ENCODE results near the gene TRAF3IP1.
A peak's percentile ranks its signal among the peaks of the same experiment; 100 is the strongest.

Gene TRAF3IP1

DNA sequence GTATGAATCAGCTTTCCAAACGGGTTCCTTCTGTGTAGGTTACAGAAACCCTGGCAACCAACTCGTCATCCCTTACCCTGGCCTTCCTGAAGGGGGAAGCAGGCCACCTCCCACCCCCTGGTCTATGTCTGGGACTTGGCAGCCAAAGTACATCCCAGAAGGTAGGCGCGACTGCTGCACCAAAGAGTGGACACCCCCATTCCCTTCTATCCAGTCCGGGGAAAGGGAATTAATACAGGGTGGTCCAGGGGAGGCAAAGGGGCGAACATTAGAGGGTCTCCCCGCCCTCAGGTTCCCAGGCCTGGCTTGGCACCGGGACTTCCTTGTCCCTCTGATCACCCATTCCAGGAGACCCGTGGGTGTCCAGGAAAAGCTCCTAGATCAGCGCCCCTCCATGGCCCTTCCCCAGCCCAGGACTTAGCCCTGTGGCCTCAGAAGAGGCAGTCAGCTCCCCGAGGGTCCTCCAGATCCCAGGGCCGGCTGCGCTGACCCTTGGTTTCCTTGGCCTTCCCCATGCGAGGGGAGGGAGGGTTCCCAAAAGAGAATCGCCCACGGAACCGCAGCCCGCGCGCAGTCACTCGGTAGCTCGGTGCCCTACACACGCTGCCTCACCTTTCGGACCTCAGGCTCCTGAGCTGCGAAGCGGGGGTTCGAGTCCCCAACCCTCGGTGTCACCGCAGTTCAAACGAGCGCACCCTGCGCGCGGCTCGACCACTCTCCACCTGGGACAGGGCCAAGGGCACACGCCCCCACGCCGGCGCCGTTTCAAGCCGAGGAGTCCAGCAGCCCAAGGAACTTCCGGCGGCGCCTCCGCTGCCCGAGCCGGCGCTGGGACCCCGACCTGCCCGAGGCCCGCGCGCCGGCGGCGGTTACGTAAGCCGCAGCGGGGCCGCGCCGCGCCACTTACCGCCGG is 32.3 kb upstream of the TRAF3IP1 start, which contains the start of gene PER2:
Gene PER2 (minus strand): TSS at position 874 of the 913 bp plus-strand sequence. CDS start 10,674 bp downstream, outside the sequence.
- peak within 1 kb of the TSS; percentile 94 for H3K4me3 ChIP-seq
- H3K4me2 ChIP-seq, result peak within 1 kb of the TSS; percentile 85
- H3K9me3 ChIP-seq, result no peaks in the 10 kb centered on the region
- peaks cover 52% of the 10 kb centered on the region for H4K20me1 ChIP-seq
- H3K27me3 ChIP-seq, result no peaks in the 10 kb centered on the region
- no peaks in the 10 kb centered on the region for H3K36me3 ChIP-seq
- peaks cover 71% of the 10 kb centered on the region for H3K4me1 ChIP-seq
- H3K27ac ChIP-seq, result peak within 1 kb of the TSS; percentile 92
- H3K9ac ChIP-seq, result peak within 1 kb of the TSS; percentile 90
- peak; percentile 53; the same call in 1 of the 2 replicates for TF ChIP-seq Cebpa-rat (IDR thresholded peaks at IDR 0.05)

DNA sequence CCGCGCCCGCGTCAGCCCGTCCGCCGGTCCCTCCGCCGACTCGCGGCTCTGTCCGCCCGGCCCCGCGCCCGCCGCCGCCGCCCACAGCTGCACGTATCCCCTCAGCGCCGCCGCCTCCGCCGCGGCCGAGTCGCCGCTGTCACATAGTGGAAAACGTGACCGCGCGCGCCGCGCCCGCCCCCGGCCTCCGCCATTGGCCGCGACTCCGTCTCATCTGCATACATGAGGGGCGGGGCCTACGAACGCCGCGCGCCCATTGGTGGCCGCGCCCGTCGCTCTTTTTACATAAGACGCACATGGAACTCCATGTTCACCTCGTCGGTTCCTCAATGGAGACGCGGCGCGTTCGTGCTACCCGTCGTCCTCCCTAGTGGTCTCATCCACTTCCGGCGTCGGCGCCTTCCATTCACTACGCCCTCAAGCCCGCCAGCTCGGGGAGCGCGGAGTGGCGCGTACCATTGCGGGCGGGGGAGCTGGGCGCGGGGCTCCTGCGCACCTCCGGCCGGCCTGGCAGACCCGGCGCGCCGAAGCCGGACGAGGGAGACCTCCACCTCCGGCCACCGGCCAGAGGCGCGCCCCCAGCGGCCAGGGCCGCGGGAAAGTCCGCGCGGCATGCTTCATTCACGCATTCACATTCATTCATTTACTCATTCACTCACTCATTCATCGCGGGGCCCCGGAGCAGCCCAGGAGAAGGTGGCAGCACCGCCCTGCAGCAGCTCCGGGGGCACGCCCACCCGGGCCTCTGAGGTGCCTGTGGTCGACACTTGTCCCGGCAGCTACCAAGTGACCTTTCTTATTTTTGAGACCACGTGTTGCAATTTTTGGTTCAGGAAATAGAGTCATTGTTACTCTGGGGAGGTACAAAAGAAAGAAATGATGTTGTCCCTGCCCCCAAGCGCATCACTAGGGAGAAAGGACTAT is 31.4 kb upstream of the TRAF3IP1 start:
- H3K4me1 ChIP-seq, result peaks cover 62% of the 10 kb centered on the region
- H3K4me3 ChIP-seq, result peak overlapping the region; percentile 94
- TF ChIP-seq Cebpa-rat (IDR thresholded peaks at IDR 0.05), result no peak
- no peaks in the 10 kb centered on the region for H3K9me3 ChIP-seq
- no peaks in the 10 kb centered on the region for H3K27me3 ChIP-seq
- H3K9ac ChIP-seq, result peak overlapping the region; percentile 90
- peaks cover 43% of the 10 kb centered on the region for H4K20me1 ChIP-seq
- no peaks in the 10 kb centered on the region for H3K36me3 ChIP-seq
- peak overlapping the region; percentile 85 for H3K4me2 ChIP-seq
- peak overlapping the region; percentile 92 for H3K27ac ChIP-seq

DNA sequence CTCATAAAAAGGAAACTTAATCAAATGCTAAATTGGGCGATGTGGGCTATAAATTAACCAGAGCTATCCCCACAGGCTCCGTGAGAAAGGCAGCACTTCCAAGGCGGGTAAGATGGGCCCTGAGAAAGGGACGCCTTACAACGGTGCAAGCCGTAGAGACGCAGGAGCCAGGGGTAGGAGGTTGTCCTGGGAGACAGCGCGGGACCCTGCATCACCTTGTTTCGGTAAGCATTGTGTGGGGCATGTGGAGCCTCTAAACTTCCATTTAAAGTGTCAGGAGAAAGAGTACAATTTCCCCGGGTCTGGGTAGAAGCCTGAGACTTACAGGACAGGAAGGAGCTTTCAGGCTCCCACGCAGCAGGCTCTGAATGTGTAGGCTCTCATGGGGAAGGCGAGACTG is 30.7 kb upstream of the TRAF3IP1 start:
- H3K27me3 ChIP-seq, result no peaks in the 10 kb centered on the region
- H3K36me3 ChIP-seq, result no peaks in the 10 kb centered on the region
- H3K4me3 ChIP-seq, result peak overlapping the region; percentile 94
- H3K27ac ChIP-seq, result peak overlapping the region; percentile 92
- no peak for TF ChIP-seq Cebpa-rat (IDR thresholded peaks at IDR 0.05)
- H4K20me1 ChIP-seq, result peaks cover 36% of the 10 kb centered on the region
- peak overlapping the region; percentile 85 for H3K4me2 ChIP-seq
- peak overlapping the region; percentile 86 for H3K9ac ChIP-seq
- H3K9me3 ChIP-seq, result no peaks in the 10 kb centered on the region
- H3K4me1 ChIP-seq, result peaks cover 55% of the 10 kb centered on the region

DNA sequence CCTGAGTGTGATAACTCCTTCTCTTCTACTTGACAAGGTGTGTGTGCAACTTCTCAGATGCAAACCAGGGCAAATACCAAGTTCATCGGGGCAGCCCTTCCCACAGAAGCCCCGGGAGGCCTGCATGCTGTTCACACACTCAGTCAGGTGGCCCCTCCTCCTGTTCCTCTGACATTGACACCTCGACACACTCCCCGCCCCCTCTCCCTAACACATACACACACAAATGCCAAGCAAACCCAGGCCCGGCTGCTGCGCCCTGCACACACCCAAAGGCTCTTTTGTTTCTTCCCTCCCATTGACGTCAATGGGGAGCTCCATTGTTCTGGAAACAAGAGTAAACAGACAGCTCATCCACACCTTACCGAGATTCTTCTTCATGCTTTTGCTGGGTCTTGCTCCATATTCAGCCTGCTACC is 30.2 kb upstream of the TRAF3IP1 start:
- peak overlapping the region; percentile 86 for H3K9ac ChIP-seq

DNA sequence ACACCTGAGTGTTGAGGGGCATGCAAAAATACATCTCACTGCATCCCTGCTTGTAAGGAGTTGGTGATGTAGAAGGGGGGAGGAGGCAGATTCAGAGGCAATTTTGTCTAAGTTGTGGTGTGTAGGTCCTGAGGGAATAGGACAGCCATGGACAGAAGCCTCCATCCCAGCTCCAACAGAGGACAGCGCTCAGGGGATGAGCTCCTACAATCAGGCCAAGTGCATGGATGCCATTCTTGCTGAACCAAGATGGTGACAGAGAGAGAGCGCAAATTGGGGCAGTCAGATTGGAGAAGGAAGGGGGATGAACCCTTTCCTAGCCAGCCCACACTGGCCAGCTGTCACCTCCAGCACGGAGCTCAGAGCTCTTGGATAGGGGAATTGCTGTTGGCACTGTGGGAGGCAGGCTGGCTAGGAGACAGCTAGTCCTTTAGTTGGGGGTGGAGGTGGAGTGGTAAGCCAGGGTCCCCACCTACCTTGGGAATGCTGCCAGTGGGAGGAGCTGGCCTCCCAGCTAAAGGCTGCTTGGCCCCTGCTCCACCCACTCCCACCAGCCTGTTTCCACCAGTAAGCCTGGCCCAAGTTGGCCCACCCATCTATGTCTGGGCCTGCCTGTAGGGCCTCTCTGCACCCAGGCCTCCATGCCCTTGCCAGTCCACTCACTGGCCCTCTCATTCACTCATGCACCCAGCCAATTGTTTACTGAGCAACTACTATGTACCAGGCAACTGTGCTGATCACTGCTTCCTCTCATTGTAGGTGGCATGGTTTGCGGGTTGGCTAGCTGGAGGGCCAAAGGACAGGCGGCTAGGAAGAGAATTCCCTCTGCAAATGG is 29.4 kb upstream of the TRAF3IP1 start:
- peaks cover 24% of the 10 kb centered on the region for H4K20me1 ChIP-seq
- peaks cover 43% of the 10 kb centered on the region for H3K4me1 ChIP-seq
- H3K36me3 ChIP-seq, result no peaks in the 10 kb centered on the region
- H3K4me2 ChIP-seq, result peak overlapping the region; percentile 85; the same call in 1 of the 2 replicates
- H3K27ac ChIP-seq, result no peak overlapping the region
- no peaks in the 10 kb centered on the region for H3K27me3 ChIP-seq
- no peak for TF ChIP-seq Cebpa-rat (IDR thresholded peaks at IDR 0.05)
- H3K4me3 ChIP-seq, result no peak overlapping the region
- no peaks in the 10 kb centered on the region for H3K9me3 ChIP-seq
- no peak overlapping the region for H3K9ac ChIP-seq

More for the DNA sequence above, 30.2 kb upstream of the TRAF3IP1 start:
- TF ChIP-seq Cebpa-rat (IDR thresholded peaks at IDR 0.05), result no peak
- no peaks in the 10 kb centered on the region for H3K9me3 ChIP-seq
- peak overlapping the region; percentile 85 for H3K4me2 ChIP-seq
- H3K27me3 ChIP-seq, result no peaks in the 10 kb centered on the region
- peak overlapping the region; percentile 94 for H3K4me3 ChIP-seq
- peaks cover 33% of the 10 kb centered on the region for H4K20me1 ChIP-seq
- H3K36me3 ChIP-seq, result no peaks in the 10 kb centered on the region
- H3K4me1 ChIP-seq, result peaks cover 51% of the 10 kb centered on the region
- peak overlapping the region; percentile 92 for H3K27ac ChIP-seq

DNA sequence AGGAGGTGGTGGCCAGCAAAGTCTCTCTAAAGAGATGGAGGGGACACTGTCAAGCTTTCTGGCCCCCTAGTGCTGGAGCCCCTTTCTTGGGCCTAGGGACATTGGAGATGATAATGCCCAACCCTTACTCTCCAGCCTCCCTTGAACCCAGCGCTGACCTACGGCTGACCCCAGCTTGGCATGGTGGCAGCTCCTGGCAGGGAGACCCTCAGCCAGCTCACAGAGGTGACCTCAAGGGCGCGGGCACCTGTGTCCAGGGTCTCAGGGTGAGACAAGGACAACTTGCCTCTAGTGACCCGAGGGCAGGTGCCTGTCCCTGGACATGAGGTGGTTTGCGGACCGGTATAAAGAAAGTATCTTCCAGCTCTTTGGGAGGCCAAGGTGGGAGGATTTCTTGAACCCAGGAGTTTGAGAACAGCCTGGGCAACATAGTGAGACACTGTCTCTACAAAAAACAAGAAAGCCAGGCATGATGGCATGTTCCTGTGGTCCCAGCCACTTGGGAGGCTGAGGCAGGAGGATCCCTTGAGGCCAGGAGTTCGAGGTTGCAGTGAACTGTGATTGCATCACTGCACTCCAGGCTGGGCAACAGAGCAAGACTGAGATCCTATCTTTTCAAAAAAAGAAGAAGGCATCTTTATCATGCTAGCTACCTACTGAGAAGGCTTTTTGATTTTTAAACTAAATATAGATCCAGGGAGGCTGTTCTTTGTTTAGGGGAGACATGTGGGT is 28.6 kb upstream of the TRAF3IP1 start:
- Histone ChIP-seq H3K9me3 (no peaks in the 10 kb centered on the region), H3K4me1 (peaks cover 35% of the 10 kb centered on the region), H4K20me1 (peaks cover 16% of the 10 kb centered on the region), H3K9ac (no peak overlapping the region), H3K4me2 (no peak overlapping the region; the same call in 1 of the 2 replicates), H3K4me3 (no peak overlapping the region), H3K27me3 (no peaks in the 10 kb centered on the region), H3K36me3 (no peaks in the 10 kb centered on the region), H3K27ac (no peak overlapping the region)
- peak; percentile 77 for TF ChIP-seq Cebpa-rat (IDR thresholded peaks at IDR 0.05)

DNA sequence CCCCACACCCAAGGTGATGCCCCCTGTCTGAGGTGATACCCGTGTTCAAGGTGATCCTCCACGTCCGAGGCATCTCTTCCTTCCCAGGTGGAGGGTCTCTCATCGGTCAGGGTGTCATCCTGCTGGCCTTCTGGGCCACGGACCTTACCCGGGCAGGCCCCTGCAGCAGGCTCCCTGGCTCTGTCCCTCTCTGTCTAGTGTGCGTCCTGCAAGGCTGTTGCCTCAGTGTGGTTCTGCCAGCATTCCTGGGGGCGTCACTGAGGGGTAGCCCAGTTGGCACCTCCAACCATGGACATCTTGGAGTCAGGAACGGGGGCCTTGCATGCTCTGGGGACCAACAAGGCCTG is 26.3 kb upstream of the TRAF3IP1 start:
- H4K20me1 ChIP-seq, result no peaks in the 10 kb centered on the region
- H3K27ac ChIP-seq, result no peak overlapping the region
- no peaks in the 10 kb centered on the region for H3K9me3 ChIP-seq
- H3K4me2 ChIP-seq, result no peak overlapping the region
- TF ChIP-seq Cebpa-rat (IDR thresholded peaks at IDR 0.05), result no peak
- no peaks in the 10 kb centered on the region for H3K27me3 ChIP-seq
- H3K4me3 ChIP-seq, result no peak overlapping the region
- no peak overlapping the region for H3K9ac ChIP-seq
- H3K4me1 ChIP-seq, result peaks cover 25% of the 10 kb centered on the region
- no peaks in the 10 kb centered on the region for H3K36me3 ChIP-seq

DNA sequence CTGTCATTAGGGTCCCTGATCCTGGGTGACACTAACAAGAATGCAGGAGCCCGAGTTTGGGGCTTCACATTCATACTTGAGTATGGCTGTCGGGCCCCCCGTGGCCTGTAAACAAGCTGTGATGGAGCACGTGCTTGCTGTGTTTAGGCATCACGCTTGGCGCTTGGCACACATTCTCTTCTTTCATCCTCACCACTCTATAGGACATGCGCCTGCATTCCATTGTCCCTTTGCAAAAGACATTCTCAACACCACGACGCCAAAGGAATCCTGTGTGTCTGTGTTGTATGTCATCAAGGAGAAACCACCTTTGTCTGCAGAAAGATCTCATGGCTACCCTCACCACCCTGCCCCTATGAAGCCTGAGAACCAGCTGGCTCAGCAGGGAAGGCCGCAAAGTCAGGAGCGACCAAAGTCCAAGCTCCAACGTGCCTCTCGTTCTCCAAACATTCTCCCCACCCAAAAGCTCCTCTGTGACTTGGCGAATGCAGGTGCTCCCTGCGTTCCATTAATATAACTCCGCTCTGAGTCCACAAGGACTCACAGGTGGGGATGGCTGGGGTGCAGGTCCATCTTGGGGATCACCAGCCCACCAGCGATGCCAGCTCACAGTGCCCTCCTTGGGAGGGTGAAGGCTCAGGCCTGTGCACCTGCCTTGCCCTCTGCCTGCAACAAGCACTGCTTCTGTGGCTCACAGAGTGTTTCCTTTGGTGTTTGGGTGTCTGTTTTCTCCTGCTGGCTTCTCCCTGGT is 25.8 kb upstream of the TRAF3IP1 start:
- Histone ChIP-seq H3K9me3 (no peaks in the 10 kb centered on the region), H3K4me1 (peaks cover 22% of the 10 kb centered on the region), H3K4me2 (no peak overlapping the region), H3K27me3 (no peaks in the 10 kb centered on the region), H3K9ac (no peak overlapping the region), H3K27ac (no peak overlapping the region), H3K36me3 (no peaks in the 10 kb centered on the region), H4K20me1 (no peaks in the 10 kb centered on the region), H3K4me3 (no peak overlapping the region)
- TF ChIP-seq Cebpa-rat (IDR thresholded peaks at IDR 0.05), result no peak

All from BLaER1 (cell line).